Measurements from ENCODE around the gene ADAMTS17. TPM values are rescaled to one million over a fixed set of nuclear protein-coding genes. Genes with fewer than 3 reads are reported as not detected.

Gene ADAMTS17
- total RNA-seq, 1 experiment from 2014 or later: 4.2 TPM

DNA sequence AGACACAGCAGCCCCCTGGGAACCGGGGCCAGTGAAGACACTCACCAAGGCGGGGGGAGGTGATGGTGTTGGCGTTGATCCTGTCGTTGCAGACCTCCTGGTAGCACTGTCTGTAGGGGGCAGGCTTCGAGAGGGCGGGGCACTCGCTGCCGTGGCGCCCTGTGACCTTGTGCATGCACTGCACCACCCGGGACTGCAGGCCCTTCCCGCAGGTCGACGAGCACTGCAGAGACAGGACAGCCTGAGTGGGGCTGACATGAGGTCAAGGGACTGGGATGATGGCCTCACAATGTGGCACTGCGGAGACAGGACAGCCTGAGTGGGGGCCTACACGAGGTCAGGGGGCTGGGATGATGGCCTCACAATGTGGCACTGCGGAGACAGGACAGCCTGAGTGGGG lies 365.8 kb downstream of the ADAMTS17 start:
- RAD21 ChIA-PET (ENCODE audit: low non-redundant PET in 1 of 2, low total read pairs in 2 of 2, uncharacterized antibody in 2 of 2, unreplicated experiment in 2 of 2): no interaction called here
- POLR2A ChIA-PET: no interaction called here
- BruUV-seq (replicated peaks): no TSS peak

More for the DNA sequence above, 365.8 kb downstream of the ADAMTS17 start:
- Histone ChIP-seq H3K36me3 (ENCODE audit: control insufficient read depth in 1 of 2, insufficient read depth in 2 of 2, low read length in 2 of 2) (no peaks in the 10 kb centered on the region), H3K27ac (ENCODE audit: low read depth, low read length) (no peak overlapping the region), H2AFZ (ENCODE audit: low read depth, low read length, poor library complexity, severe bottlenecking) (no peak overlapping the region), H3K27me3 (ENCODE audit: insufficient read depth, low read length) (no peaks in the 10 kb centered on the region), H3K4me1 (ENCODE audit: control insufficient read depth in 1 of 2, insufficient read depth in 2 of 2, low read length in 2 of 2) (no peaks in the 10 kb centered on the region), H4K20me1 (ENCODE audit: insufficient read depth) (no peaks in the 10 kb centered on the region), H3K9me3 (ENCODE audit: control insufficient read depth in 1 of 2, insufficient read depth in 1 of 2, low read depth in 1 of 2, low read length in 2 of 2) (no peaks in the 10 kb centered on the region), H3K9me2 (ENCODE audit: insufficient read depth) (no peaks in the 10 kb centered on the region), H3K9ac (ENCODE audit: low read length) (no peak overlapping the region), H3K4me3 (replicated peaks in 1 of 2; ENCODE audit: low read depth in 1 of 2, low read length in 2 of 2) (no peak overlapping the region), H3K79me2 (ENCODE audit: insufficient read depth, low read length) (no peaks in the 10 kb centered on the region), H3K4me2 (ENCODE audit: low read length) (no peak overlapping the region)
- no peak for ATAC-seq
- DNase-seq (ENCODE audit: low read depth, low spot score): no peak
- no peak for TF ChIP-seq TCF7L2 (IDR thresholded peaks at IDR 0.05; ENCODE audit: borderline replicate concordance, extremely low read depth, insufficient read depth, insufficient read length)
- TF ChIP-seq, protein P1, sequence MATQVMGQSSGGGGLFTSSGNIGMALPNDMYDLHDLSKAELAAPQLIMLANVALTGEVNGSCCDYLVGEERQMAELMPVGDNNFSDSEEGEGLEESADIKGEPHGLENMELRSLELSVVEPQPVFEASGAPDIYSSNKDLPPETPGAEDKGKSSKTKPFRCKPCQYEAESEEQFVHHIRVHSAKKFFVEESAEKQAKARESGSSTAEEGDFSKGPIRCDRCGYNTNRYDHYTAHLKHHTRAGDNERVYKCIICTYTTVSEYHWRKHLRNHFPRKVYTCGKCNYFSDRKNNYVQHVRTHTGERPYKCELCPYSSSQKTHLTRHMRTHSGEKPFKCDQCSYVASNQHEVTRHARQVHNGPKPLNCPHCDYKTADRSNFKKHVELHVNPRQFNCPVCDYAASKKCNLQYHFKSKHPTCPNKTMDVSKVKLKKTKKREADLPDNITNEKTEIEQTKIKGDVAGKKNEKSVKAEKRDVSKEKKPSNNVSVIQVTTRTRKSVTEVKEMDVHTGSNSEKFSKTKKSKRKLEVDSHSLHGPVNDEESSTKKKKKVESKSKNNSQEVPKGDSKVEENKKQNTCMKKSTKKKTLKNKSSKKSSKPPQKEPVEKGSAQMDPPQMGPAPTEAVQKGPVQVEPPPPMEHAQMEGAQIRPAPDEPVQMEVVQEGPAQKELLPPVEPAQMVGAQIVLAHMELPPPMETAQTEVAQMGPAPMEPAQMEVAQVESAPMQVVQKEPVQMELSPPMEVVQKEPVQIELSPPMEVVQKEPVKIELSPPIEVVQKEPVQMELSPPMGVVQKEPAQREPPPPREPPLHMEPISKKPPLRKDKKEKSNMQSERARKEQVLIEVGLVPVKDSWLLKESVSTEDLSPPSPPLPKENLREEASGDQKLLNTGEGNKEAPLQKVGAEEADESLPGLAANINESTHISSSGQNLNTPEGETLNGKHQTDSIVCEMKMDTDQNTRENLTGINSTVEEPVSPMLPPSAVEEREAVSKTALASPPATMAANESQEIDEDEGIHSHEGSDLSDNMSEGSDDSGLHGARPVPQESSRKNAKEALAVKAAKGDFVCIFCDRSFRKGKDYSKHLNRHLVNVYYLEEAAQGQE (IDR thresholded peaks at IDR 0.05; ENCODE audit: low read depth): no peak
- no peak for TF ChIP-seq POLR2A (IDR thresholded peaks at IDR 0.05; ENCODE audit: borderline replicate concordance, extremely low read depth, insufficient read depth, insufficient read length)
- TF ChIP-seq, protein P2, sequence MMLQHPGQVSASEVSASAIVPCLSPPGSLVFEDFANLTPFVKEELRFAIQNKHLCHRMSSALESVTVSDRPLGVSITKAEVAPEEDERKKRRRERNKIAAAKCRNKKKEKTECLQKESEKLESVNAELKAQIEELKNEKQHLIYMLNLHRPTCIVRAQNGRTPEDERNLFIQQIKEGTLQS (IDR thresholded peaks at IDR 0.05): no peak
- TF ChIP-seq EZH2phosphoT487 (IDR thresholded peaks at IDR 0.05; ENCODE audit: borderline replicate concordance): no peak
- TF ChIP-seq, protein P3, sequence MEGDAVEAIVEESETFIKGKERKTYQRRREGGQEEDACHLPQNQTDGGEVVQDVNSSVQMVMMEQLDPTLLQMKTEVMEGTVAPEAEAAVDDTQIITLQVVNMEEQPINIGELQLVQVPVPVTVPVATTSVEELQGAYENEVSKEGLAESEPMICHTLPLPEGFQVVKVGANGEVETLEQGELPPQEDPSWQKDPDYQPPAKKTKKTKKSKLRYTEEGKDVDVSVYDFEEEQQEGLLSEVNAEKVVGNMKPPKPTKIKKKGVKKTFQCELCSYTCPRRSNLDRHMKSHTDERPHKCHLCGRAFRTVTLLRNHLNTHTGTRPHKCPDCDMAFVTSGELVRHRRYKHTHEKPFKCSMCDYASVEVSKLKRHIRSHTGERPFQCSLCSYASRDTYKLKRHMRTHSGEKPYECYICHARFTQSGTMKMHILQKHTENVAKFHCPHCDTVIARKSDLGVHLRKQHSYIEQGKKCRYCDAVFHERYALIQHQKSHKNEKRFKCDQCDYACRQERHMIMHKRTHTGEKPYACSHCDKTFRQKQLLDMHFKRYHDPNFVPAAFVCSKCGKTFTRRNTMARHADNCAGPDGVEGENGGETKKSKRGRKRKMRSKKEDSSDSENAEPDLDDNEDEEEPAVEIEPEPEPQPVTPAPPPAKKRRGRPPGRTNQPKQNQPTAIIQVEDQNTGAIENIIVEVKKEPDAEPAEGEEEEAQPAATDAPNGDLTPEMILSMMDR (IDR thresholded peaks at IDR 0.05 in 2 of 3, conservative IDR thresholded peaks at IDR 0.05 in 1 of 3; ENCODE audit: borderline replicate concordance in 1 of 3, insufficient read depth in 1 of 3, low read depth in 2 of 3, low read length in 2 of 3): no peak
- TF ChIP-seq POLR2AphosphoS5 (IDR thresholded peaks at IDR 0.05; ENCODE audit: low read depth, low read length): no peak
- TF ChIP-seq FOSL1 (IDR thresholded peaks at IDR 0.05; ENCODE audit: low read depth): no peak
- intact Hi-C loops (cut with micrococcal nuclease): no loop called here
- CTCF ChIA-PET: no interaction called here

Data from HCT116 (cell line).